AG09319 (cell line): ENCODE measurements around the gene LAMA2.

Experiments
- DNase-seq: peaks from one replicate; pipeline ENCODE4 v3.0.0-alpha.2; 2010; ENCODE audit warnings: low read depth; ENCODE audit errors: extremely low read depth
- TF ChIP-seq, protein P1 (sequence below): IDR thresholded peaks from 2 replicates; pipeline ENCODE4 v1.5.1; 2011; ENCODE audit warnings: low read depth, mild to moderate bottlenecking, inconsistent platforms, low read length, moderate library complexity

Gene LAMA2

DNA sequence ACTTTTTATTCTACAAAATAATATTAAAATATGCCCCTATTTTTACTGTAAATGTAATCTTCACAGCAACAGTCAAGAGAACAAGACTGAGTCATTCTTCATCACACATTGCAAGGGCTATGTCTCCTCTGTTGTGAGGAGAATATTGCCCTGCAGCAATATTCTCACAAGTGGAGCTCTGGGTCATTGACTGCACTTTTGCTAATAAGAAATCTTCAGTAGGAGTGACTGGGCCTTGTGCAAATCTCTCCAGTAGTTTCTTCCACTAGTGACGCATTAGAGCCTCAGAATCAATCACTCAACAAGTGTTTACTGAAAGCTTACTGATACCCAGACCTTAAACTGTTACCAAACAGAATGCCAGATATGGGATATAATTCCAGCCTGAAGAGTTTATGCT lies 49.1 kb downstream of the LAMA2 start:
- peak; percentile 30 for DNase-seq
- TF ChIP-seq, protein P1, sequence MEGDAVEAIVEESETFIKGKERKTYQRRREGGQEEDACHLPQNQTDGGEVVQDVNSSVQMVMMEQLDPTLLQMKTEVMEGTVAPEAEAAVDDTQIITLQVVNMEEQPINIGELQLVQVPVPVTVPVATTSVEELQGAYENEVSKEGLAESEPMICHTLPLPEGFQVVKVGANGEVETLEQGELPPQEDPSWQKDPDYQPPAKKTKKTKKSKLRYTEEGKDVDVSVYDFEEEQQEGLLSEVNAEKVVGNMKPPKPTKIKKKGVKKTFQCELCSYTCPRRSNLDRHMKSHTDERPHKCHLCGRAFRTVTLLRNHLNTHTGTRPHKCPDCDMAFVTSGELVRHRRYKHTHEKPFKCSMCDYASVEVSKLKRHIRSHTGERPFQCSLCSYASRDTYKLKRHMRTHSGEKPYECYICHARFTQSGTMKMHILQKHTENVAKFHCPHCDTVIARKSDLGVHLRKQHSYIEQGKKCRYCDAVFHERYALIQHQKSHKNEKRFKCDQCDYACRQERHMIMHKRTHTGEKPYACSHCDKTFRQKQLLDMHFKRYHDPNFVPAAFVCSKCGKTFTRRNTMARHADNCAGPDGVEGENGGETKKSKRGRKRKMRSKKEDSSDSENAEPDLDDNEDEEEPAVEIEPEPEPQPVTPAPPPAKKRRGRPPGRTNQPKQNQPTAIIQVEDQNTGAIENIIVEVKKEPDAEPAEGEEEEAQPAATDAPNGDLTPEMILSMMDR: no peak

DNA sequence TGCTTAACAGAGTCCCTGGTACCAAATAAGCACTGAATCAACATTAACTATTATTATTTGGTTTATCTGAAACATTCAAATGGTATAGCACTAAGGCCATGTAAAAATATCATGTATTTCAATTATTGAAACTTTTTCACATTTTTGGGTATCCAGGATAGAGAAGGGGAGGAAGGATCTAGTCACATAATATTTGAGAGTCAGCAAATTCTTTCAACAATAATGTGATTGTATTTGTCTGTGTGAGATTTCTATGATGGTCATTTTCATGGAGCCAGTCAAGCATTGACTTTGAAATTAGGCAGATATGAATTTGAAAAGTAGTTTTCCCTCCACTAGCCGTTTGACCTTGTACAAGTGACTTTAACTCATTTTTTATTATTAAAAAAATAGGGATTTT lies 67.9 kb downstream of the LAMA2 start:
- TF ChIP-seq, protein P1: no peak
- no peak for DNase-seq

DNA sequence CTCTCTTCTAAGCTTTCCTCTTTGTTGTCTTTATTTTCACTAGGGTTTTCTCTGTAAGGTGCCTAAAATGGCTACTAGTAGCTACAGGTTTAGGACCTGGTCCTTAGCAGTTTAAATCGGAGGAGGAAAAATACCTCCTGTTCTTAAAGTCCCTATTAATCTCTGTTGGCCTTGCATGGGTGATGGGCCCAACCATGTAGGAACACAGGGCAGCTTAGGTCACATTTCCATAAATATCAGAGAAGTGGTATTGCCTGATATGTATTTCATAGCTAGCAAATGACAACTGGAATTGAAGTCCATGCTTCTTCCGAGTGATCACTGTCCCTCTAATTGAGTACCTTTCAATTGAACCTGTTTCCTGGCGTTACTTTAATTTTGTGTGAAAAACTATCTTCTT lies 70.0 kb downstream of the LAMA2 start:
- no peak for DNase-seq
- TF ChIP-seq, protein P1: no peak

DNA sequence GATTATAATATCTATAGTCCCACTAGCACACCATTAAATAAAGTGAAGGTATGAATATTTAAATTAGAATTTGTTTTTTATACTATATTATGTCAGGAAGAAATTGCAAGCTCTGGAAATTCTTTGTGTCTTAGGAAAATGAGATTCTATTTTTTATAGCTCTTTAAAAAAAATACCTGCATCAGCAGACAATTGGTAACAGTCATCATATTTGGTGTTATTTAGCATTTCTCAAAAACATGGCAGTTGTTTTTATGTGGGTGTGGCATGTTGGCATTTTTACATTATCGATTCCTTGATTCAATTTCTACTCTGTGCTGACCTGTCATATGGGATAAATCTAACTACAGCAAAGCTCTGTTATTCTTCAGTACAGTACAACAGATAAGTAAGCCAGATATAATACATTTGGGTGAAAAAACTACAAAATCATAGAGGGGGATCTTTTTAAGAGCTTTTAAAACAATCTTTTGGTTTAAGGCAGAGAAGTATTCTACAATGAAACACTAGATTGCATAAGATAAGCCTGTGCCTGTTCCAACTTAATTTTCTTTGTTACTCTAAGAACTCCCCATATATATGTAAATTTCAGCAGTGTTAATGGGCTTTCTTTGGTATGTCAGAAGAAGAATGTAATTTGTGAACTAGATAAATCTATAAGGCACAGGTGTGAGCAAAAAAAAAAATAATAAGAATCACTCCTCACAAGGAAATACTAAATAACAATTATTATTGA lies 71.5 kb downstream of the LAMA2 start:
- TF ChIP-seq, protein P1: no peak
- no peak for DNase-seq

DNA sequence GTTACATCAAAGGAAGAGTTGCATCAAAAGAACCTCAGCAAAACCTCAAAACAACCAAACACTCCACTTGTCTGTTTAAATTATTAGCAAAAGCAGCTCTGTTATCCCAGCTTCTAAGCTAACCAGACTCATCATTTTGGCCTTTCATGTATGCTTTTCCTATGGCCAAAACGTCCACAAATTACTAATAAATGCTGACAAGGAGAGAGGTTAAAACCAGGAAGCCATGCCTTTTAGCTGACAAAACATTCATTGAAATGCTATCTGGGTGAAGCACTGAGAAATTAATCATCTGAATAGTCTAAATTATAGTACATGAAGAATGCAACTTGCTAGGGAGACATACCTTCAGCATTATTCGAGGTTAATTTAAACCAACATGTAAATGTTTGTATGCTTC lies 80.6 kb downstream of the LAMA2 start:
- TF ChIP-seq, protein P1: no peak
- no peak for DNase-seq

DNA sequence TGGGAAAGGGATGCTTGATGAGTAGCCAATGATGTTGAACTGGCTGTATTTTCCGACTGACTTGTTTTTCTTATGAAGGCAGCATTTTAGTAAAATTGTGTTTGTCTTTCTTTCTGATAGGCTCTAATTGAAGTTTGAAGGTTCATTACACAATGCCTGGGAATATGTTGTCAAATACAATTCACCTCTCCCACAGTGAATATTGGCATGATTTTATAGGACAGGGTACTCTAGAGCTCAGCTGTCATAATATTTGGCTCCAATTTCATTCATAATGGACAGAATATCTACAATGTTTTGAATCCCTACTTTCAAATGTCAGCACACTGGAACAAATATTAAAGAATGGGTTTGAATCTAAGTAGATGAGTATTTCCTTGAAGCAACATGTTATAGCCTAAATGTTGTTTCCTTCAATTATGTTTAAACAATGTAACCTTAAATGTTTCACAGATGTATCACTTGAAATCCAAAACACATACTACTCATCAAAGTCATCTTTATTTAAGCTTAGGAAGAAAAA lies 81.4 kb downstream of the LAMA2 start:
- no peak for DNase-seq
- TF ChIP-seq, protein P1: no peak

DNA sequence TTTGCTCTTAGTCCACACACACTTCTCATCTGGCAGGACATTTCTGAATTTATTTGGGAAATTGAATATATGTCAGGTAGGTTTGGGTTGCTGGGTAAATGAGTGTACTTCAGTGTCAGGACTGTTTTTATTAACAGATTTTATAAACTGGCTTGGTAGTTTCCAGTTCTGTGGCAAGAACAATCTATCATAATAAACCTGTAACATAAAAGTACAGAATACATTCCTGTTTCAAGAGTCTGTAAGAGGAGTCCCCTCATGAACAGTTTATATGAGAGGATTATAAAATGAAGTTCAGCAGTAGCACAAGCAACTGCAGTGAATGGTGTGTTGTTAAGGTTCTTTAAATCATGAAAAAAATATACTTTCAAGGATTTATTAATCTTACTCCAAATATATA lies 81.8 kb downstream of the LAMA2 start:
- DNase-seq: no peak
- TF ChIP-seq, protein P1: no peak
